Heart left ventricle (tissue), 16 donors: Measurements from ENCODE around the gene SAC3D1. TPM values are rescaled to one million over a fixed set of nuclear protein-coding genes. Genes with fewer than 3 reads are reported as not detected.
A peak's percentile ranks its signal among the peaks of the same experiment; 100 is the strongest.

Source experiments
- ATAC-seq, 4 donors: fragments of 200-7000 bp; cut with Tn5 transposase; one replicate each; pipeline ENCODE4 v1.9.1; 2020 to 2022; ENCODE audit warnings: moderate library complexity in 4 of 4, mild to moderate bottlenecking in 3 of 4, moderate number of reproducible peaks in 1 of 4
- DNase-seq, 5 donors: peaks; one replicate each; pipeline ENCODE4 v3.0.0-alpha.2; 2020
- H3K27ac ChIP-seq, 12 donors: fragments of 200-600 bp; sonication (generic) in 4 of 12; one replicate each; pipeline versions ENCODE4 v1.5.0 to v1.8.0; 2016 to 2022; ENCODE audit warnings: mild to moderate bottlenecking in 2 of 12
- H3K27me3 ChIP-seq, 9 donors: fragments of 200-600 bp; sonication (generic) in 2 of 9; one replicate each; pipeline versions ENCODE4 v1.5.1 to v1.8.0; 2016 to 2022; ENCODE audit warnings: mild to moderate bottlenecking in 3 of 9
- H3K36me3 ChIP-seq, 9 donors: fragments of 200-600 bp; sonication (generic) in 2 of 9; one replicate each; pipeline versions ENCODE4 v1.5.0 to v1.8.0; 2018 to 2022; ENCODE audit warnings: mild to moderate bottlenecking in 2 of 9
- H3K4me1 ChIP-seq, 12 donors: fragments of 200-600 bp; sonication (generic) in 4 of 12; one replicate each; pipeline versions ENCODE4 v1.5.0 to v1.8.0; 2016 to 2022; ENCODE audit warnings: mild to moderate bottlenecking in 3 of 12
- H3K4me3 ChIP-seq, 12 donors: fragments of 200-600 bp; sonication (generic) in 4 of 12; one replicate each; pipeline versions ENCODE4 v1.5.0 to v1.8.0; 2017 to 2022; ENCODE audit warnings: mild to moderate bottlenecking in 9 of 12, moderate library complexity in 4 of 12
- H3K9me3 ChIP-seq, 12 donors: fragments of 200-600 bp; sonication (generic) in 4 of 12; one replicate each; pipeline versions ENCODE4 v1.5.0 to v1.8.0; 2016 to 2022; ENCODE audit warnings: mild to moderate bottlenecking in 1 of 12
- CTCF ChIP-seq, 12 donors: fragments of 200-600 bp; sonication (generic) in 4 of 12; IDR thresholded peaks; one replicate each; pipeline versions ENCODE4 v1.5.0 to v1.8.0; 2018 to 2022; ENCODE audit warnings: antibody characterized with exemption in 12 of 12, mild to moderate bottlenecking in 5 of 12
- POLR2A ChIP-seq, 2 donors: fragments of 450-650 bp; IDR thresholded peaks; one replicate each; pipeline ENCODE4 v1.6.1; 2017; ENCODE audit warnings: antibody characterized with exemption in 2 of 2, mild to moderate bottlenecking in 2 of 2, moderate library complexity in 2 of 2
- WGBS, 4 donors: extraction: QIAGEN DNeasy Blood & Tissue Kit in 2 of 4; methylation state at CpG; one replicate each; pipeline versions ENCODE4 v1.1.5 to v1.1.7; 2013 to 2018; 5-methylcytosine and 5-hydroxymethylcytosine counted together
- intact Hi-C, 10 donors: fragments of 100-400 bp; cut with DNase I; formaldehyde crosslinking; loops; one replicate each; pipeline versions ENCODE4 v1.11.1 to v1.14.2; 2022
- polyA plus RNA-seq, 2 donors: library from polyadenylated mRNA; stranded (reverse); fragments of 200-250 nt; gene quantifications; one replicate each; pipeline ENCODE4 v1.2.3, GENCODE V29; 2013
- total RNA-seq, 9 donors: library from RNA; depleted of rRNA in 2 of 9; stranded (reverse); fragments of >200 nt in 2 of 9; fragmentation: NEBNext Ultra II Directional in 3 of 9; extraction: Animal tissue kit (Norgen Biotek cat#: 25700) in 3 of 9; gene quantifications; one replicate each; pipeline versions ENCODE4 v1.1.0 to v1.2.4, GENCODE V29; 2016 to 2023
- donor health status: ischemic (EF 13 %, LVEDD 7.1; RV severe dilation, severe dysfunction).
- donor health status: healthy with polysubstance abuse.
- donor health status: DM: no; HTN: yes; CAD: no.
- donor health status: DM: no; HTN: no; CAD: no.
- donor health status: ischemic (EF 25% LVEDD 6.9; RV normal size, moderate dysfunction).
- donor health status: ischemic (EF 25% LVEDD 5.7; RV mildly dilated, moderate dysfunction).
- donor health status: healthy.
- donor health status: DM: yes; HTN: yes; CAD: no.
- donor health status: ischemic (EF 35%, LVEDD 5.7; RV mildly dilated, moderate dysfunction).
- donor health status: nonischemic (EF 11% LVEDD 7.7; RV severe dilation, severe dysfunction).
- donor health status: DM: yes; HTN: yes; CAD: no.
- donor health status: PGD.
- donor health status: ischemic (EF 29% LVEDD 5.4; RV normal size, mild dysfunction).
- donor health status: nonischemic (EF 23%, LVEDD 6.1; RV moderate dilation, normal function).

Gene SAC3D1
- total and polyA plus RNA-seq, 11 donors, result 4.3 to 14.6 (median 6.2) TPM

GRCh38 chr11:65071907-65072630 lies 31.1 kb downstream of the SAC3D1 start:
- H3K27me3 ChIP-seq, result no peaks in the 10 kb centered on the region
- intact Hi-C loops, result no loop called here
- no peak overlapping the region for H3K27ac ChIP-seq
- 59 to 71% (median 65%) methylated on average over 3 to 4 of the region's 4 CpGs for WGBS, 4 donors
- no peaks in the 10 kb centered on the region for H3K9me3 ChIP-seq
- no peak for TF ChIP-seq POLR2A (IDR thresholded peaks at IDR 0.05)
- no peaks in the 10 kb centered on the region for H3K4me1 ChIP-seq
- ATAC-seq (no peak), DNase-seq (no peak)
- no peak overlapping the region for H3K4me3 ChIP-seq
- no peaks in the 10 kb centered on the region for H3K36me3 ChIP-seq

GRCh38 chr11:65072631-65072966 lies 31.6 kb downstream of the SAC3D1 start:
- TF ChIP-seq CTCF (IDR thresholded peaks at IDR 0.05) (no peak), POLR2A (IDR thresholded peaks at IDR 0.05) (no peak)
- no peak for ATAC-seq
- intact Hi-C loops, result no loop called here
- H3K36me3 ChIP-seq, result no peaks in the 10 kb centered on the region
- 65 to 80% (median 67%) methylated on average over 1 of the region's 1 CpG for WGBS, 4 donors
- no peaks in the 10 kb centered on the region for H3K27me3 ChIP-seq
- H3K9me3 ChIP-seq, result no peaks in the 10 kb centered on the region
- H3K4me1 ChIP-seq, result no peaks in the 10 kb centered on the region
- no peak for DNase-seq
- H3K27ac ChIP-seq, result no peak overlapping the region
- no peak overlapping the region for H3K4me3 ChIP-seq

GRCh38 chr11:65077451-65077850 lies 36.4 kb downstream of the SAC3D1 start:
- Histone ChIP-seq H3K4me3 (no peak overlapping the region), H3K36me3 (no peaks in the 10 kb centered on the region), H3K4me1 (no peaks in the 10 kb centered on the region), H3K27ac (peak overlapping the region in 1 of 12 donors; percentile 22), H3K9me3 (no peaks in the 10 kb centered on the region), H3K27me3 (no peaks in the 10 kb centered on the region)
- TF ChIP-seq CTCF (IDR thresholded peaks at IDR 0.05), result no peak
- no peak for TF ChIP-seq POLR2A (IDR thresholded peaks at IDR 0.05)
- DNase-seq, result no peak
- 71 to 87% (median 78%) methylated on average over 4 of the region's 4 CpGs for WGBS, 4 donors
- intact Hi-C loops, result no loop called here
- ATAC-seq, result no peak

GRCh38 chr11:65078151-65078550 lies 37.1 kb downstream of the SAC3D1 start:
- Histone ChIP-seq H3K36me3 (no peaks in the 10 kb centered on the region), H3K4me1 (peaks cover 0 to 6% (median under 1%) of the 10 kb centered on the region in 12 donors), H3K27ac (peak overlapping the region in 1 of 12 donors; percentile 22), H3K27me3 (no peaks in the 10 kb centered on the region), H3K9me3 (no peaks in the 10 kb centered on the region), H3K4me3 (no peak overlapping the region)
- DNase-seq (no peak), ATAC-seq (peak in 3 of 4 donors; percentile 58 to 65 (median 65))
- intact Hi-C loops, result no loop called here
- TF ChIP-seq POLR2A (IDR thresholded peaks at IDR 0.05) (no peak), CTCF (IDR thresholded peaks at IDR 0.05) (peak; percentile 26 to 63 (median 42))
- WGBS, 4 donors, result 64 to 78% (median 68%) methylated on average over 2 to 3 of the region's 3 CpGs
